ENCODE data around the gene PDE11A.
A peak's percentile ranks its signal among the peaks of the same experiment; 100 is the strongest.
"Not testable (repeated sequence)": the region's sequence is repeated elsewhere in the genome, so short reads cannot be mapped to it uniquely, and the experiment has no call there.

PDE11A gene

GRCh38 chr2:178072383-178073301, at the start of gene PDE11A:
PDE11A (minus strand) TSS chr2:178072777; CDS start chr2:178072437, 340 bp downstream.
- DNase-seq (peak; percentile 48), ATAC-seq (peak; percentile 88)

DNA sequence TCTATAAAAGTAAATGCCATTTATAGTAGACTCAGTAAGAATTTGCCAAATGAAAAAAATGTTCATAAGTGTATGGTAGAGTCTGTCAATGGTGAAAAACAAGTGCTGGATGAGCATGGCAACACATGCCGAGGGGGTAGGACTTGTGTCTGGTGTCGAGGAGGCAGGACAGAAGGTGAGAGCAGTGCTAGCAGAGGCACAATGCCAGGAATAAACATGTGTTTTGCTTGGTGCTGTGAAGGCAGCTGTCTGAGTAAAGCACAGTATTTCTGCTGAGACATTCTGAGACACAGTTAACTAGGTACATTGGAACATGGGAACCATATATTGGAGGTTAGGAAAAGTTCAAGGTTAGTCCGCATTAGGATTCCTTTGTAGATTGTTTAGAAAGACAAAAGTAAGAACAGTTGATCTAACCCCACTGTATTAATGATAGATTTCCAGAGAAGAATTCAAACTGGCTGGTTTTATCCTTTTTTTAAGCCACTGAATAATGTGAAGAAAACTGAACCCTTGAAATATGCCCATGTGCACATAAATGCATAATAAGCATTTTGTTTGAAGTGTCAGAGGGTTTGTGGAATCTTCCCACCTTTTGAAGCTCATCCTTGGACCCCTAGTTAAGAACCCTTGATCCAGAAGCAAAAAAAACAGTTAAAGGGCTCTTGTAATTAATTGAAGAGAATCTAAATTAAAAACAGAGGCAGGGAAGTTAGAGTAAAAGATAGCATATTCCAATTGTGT, 46.8 kb upstream of the PDE11A start:
- no peak for DNase-seq
- no peak for ATAC-seq

GRCh38 chr2:178117725-178118124, 45.1 kb upstream of the PDE11A start:
- DNase-seq, result no peak
- ATAC-seq, result no peak

DNA sequence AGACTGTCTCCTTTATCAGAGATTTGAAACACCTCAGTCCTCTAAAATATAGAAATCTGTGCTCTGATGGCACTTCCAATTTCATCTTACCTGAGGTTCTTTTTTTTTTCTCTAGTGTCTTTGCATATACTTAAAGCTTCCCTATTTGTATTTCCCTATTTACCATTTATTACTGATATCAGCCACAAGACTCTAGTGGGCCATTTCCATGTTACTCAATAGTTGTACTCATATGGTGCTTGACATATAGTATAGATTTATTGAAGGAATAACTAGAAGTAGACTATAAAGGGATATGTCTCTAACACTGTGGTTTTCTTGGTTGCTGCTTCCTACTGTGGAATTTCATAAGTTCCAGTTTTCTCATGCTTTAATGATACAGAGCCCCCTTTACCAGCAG, 42.7 kb upstream of the PDE11A start:
- ATAC-seq (no peak), DNase-seq (no peak)

- no peak for DNase-seq
- no peak for ATAC-seq
Observed at GRCh38 chr2:178114462-178114861, 41.9 kb upstream of the PDE11A start.

DNA sequence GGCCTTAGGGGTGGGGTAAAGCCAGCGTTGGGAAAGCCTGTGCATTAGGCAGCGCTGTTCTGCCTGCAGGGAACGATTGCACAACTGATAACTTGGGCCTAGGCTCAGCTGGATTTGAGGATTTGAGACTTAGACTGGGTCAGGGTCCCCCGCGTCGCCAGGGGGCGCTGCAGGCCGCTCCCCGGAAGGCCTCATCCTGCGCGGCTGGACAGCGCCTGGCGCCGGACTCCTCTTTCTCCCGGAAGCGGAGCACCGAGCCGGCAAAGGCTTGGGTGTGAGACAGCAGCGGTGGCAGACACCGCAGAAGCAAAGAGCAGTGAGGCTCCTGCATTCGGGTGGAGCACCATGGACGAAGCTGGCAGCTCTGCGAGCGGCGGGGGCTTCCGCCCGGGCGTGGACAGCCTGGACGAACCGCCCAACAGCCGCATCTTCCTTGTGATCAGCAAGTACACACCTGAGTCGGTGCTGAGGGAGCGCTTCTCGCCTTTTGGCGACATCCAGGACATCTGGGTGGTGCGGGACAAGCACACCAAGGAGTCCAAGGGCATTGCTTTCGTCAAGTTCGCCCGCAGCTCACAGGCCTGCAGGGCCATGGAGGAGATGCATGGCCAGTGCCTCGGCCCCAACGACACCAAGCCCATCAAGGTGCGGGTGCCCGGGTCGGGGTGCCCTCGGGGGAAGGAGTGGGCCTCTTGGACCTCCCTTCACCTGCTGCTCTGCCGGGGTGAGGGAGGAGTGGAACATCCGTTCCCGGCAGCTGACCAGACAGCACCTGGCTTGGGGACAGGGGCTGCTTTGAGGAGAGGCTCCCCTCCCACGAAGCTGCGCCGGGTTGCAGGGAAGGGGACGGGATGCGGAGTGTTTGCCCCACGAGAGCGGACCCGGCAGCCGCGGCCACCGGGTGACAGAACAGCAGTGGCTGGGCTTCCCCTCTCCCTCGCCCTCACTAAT, 39.9 kb upstream of the PDE11A start, which contains the start of gene RBM45:
RBM45 (plus strand) TSS at position 236 of the 951 bp plus-strand sequence; CDS start at position 346, 110 bp downstream.
- peak; percentile 98 for ATAC-seq

DNA sequence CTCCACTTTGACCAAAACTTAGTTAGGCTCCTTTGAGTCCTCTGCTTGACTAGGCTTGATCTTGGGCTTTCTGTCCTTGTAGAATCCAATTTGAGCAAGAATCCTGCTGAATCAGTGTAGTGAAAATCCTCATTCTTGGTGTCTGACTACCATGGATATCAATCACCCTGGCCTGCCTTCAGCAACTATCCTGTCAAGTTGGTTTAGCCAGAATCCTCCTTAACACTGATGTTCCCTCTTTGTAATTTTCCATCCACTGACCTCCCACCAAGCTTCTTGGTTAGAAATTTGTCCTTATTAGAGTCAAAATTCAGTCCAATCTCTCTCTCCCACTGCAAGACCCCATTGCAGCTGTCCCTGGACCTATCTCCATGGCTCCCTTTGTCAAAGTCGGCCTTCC, 39.2 kb upstream of the PDE11A start:
- DNase-seq, result no peak
- ATAC-seq, result no peak

More for the DNA sequence above, 39.9 kb upstream of the PDE11A start, which contains the start of gene RBM45:
- peak; percentile 90 for DNase-seq

- DNase-seq (no peak), ATAC-seq (no peak)
Observed at GRCh38 chr2:178110681-178111080, 38.1 kb upstream of the PDE11A start.

DNA sequence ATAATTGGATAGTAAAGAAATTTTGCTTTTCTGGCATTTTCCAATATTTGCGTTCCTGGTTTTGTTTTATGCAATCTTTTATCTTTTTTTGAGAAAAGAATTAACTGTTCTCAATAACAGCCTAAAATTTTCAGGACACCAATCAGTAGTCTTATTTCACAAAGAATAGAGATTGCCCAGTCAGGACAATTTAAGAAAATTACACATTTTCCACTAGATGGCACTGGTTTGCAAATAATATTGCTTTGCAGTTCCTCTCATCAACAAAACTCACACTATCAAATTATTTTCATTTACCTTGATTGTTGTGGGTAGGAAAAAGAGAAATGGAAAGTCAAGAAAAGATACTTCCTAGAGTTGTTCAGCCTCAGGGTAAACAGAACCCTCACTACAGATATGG, 37.2 kb upstream of the PDE11A start:
- DNase-seq (no peak), ATAC-seq (no peak)

DNA sequence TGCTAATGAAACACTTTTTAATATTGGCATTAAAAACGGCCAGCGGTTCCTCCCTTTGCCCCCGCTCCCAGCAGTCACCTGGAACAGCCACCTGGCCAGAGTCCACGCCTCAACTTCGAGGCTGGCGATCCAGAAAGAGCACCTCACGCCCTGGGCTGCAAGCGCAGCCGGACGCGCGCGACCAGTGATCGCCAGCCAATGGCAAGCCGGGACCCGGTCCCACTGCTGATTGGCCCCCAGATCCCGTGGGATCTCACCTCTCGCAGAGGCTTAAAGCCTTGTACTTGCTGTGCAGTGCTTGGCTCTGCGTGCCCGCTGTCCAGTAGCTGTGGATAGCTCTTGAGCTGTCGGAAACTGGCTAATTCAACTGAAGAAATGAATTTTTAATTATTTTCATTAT, 35.6 kb upstream of the PDE11A start:
- ATAC-seq (no peak), DNase-seq (no peak)

DNA sequence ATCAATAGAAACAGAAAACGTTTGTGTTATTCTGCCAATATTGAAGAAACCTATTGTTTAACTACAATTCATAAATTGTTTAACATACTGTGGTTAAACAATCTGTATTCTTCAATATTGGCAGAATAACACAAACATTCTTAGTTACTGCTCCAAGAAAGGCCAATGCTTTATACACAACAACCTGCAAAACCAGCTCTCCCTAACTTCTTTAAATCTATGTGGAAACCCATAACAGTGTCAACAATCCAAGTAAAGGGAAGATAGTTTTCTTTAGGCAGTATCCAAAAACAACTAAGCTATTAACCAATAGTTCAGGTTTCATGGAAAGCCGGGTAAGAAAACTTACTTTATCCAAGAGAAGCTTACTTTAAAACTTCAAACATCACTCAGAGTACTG, 33.5 kb upstream of the PDE11A start:
- ATAC-seq, result no peak
- no peak for DNase-seq

- ATAC-seq, result no peak
- no peak for DNase-seq
Observed at GRCh38 chr2:178105566-178105965, 33.0 kb upstream of the PDE11A start.

GRCh38 chr2:178101321-178102079, 28.9 kb upstream of the PDE11A start:
- ATAC-seq (no peak), DNase-seq (no peak)

- DNase-seq (no peak), ATAC-seq (no peak)
Observed at GRCh38 chr2:178093471-178093870, 20.9 kb upstream of the PDE11A start.

- DNase-seq (no peak), ATAC-seq (no peak)
Observed at GRCh38 chr2:178088774-178089270, 16.2 kb upstream of the PDE11A start.

DNA sequence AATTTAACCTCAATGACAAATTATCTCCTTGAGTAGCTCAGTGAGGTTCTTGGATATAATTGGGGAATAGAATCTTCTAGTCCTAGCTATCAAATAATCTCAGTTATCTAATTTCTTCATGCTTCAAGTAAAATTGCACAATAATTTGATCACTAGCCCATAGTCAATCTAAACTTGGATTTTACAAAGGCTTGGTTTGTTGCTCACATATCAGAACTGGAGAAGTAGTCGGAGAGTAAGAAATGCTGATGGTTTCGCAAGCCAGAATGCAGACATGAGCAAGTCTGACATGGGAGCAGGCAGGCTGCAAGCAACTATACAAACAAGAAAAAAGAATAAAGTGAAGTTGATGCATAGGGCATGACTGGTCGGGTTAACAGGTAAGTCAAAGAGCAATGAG, 11.7 kb upstream of the PDE11A start:
- DNase-seq (no peak), ATAC-seq (no peak)

DNA sequence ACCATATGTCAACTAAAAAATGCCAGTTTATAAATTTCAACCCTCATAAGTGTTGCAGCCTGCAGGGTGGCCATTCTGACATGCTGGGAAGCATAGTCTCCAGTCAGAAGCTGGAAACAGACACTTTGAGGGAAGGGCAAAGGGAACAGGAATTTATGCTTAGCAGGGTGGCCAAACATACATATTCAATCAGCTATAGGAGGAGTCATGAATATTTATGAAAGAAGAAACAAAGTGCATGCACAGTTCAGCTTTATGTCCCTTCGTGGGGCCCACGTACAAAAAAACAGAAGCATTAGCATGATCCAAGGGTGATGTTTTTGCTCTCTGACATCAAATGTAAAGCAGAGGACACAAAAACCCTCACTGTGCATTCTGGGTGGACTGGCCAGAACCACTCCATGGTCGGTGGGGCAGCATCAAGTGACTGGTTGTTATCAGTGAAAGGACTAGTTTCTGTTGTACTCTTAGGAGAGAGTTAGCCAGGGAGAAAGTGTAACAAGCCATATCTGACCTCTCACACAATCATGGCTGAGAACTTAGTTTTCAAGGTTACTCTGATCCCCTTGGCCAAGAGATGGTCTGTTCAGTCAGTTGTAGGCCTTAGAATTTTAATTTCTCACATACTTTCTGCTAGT, 9.9 kb upstream of the PDE11A start:
- ATAC-seq, result no peak
- no peak for DNase-seq

DNA sequence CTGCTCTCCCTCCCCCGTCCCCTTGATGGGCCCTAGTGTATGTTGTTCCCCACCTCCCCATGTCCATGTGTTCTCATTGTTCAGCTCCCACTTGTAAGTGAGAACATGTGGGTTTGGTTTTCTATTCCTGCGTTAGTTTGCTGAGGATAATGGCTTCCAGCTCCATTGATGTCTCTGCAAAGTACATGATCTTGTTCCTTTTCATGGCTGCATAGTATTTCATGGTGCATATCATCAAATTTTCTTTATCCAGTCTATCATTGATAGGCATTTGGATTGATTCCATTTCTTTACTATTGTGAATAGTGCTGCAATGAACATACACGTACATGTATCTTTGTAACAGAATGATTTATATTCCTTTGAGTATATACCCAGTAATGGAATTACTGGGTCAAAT, 6.7 kb upstream of the PDE11A start:
- ATAC-seq, DNase-seq: not testable (repeated sequence)

DNA sequence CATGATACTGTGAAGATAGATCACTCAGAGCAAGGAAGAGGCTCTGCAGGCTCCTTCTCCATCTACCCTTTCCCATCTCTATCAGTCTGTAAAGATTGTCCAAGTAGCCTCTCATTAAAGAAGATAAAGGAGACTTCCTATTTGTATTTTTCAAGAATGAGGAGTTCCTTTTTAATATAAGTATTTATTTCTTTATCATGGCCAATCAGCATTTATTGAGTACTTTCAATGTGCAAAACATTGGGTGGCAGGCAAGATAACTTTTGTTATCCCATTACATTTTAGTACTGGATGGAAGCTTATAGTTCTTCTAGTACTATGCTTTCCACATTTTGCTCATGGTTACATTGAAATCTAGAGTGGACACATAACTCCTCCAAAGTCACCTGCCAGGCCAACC, 3.6 kb upstream of the PDE11A start:
- ATAC-seq, result no peak
- DNase-seq, result no peak

GRCh38 chr2:178075006-178075326, 2.4 kb upstream of the PDE11A start:
- no peak for ATAC-seq
- no peak for DNase-seq

Measured in stimulated activated naive CD8-positive, alpha-beta T cell treated with anti-CD3 and anti-CD28 coated beads, Interleukin-15, Interleukin-2, amounts not matched to agents 100 U/mL and 50 U/mL, for 24 hours (primary cell).